Measurements from ENCODE around the gene PRDX2.

The PRDX2 gene

DNA sequence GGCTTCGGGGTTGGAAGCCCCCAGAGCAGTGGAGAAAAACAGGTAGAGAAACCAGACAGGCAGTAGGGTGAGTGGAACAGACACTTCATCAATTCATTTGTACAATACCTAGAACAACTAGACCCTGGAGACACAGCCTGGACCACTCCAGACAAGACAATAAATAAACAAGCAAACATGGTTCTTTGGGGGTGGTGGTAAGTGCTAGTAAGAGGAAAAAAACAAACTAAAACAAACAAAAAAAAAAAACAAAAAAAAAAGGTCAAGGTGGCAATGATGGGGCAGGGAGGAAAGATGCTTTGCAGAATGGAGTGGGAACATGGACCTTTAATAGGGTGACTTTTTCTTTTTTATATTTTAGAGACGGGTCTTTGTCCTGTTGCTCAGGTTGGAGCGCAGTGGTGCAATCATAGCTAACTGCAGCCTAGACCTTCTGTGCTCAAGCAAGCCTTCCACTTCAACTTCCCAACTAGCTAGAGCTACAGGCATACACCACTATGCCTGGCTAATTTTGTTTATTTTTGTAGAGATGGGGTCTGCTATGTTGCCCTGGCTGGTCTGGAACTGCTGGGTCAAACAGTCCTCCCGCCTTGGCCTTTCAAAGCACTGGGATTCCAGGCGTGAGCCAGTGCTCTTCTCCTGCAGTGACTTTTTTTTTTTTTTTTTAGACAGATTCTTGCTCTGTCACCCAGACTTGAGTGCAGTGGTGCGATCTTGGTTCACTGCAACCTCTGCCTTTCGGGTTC is 7.2 kb downstream of the PRDX2 start:
- no peak for DNase-seq (ENCODE audit: extremely low read depth, insufficient read length)
- TF ChIP-seq, protein P1, sequence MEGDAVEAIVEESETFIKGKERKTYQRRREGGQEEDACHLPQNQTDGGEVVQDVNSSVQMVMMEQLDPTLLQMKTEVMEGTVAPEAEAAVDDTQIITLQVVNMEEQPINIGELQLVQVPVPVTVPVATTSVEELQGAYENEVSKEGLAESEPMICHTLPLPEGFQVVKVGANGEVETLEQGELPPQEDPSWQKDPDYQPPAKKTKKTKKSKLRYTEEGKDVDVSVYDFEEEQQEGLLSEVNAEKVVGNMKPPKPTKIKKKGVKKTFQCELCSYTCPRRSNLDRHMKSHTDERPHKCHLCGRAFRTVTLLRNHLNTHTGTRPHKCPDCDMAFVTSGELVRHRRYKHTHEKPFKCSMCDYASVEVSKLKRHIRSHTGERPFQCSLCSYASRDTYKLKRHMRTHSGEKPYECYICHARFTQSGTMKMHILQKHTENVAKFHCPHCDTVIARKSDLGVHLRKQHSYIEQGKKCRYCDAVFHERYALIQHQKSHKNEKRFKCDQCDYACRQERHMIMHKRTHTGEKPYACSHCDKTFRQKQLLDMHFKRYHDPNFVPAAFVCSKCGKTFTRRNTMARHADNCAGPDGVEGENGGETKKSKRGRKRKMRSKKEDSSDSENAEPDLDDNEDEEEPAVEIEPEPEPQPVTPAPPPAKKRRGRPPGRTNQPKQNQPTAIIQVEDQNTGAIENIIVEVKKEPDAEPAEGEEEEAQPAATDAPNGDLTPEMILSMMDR (IDR thresholded peaks at IDR 0.05; ENCODE audit: insufficient read depth, low read length, poor library complexity, severe bottlenecking): no peak
- Histone ChIP-seq H3K27me3 (replicated peaks; ENCODE audit: control insufficient read depth, insufficient read depth, low read length) (no peaks in the 10 kb centered on the region), H3K4me3 (replicated peaks; ENCODE audit: low read depth, low read length) (peak overlapping the region; percentile 96), H3K36me3 (ENCODE audit: control insufficient read depth, insufficient read depth, low read length) (no peaks in the 10 kb centered on the region; the same call in 1 of the 2 replicates)

DNA sequence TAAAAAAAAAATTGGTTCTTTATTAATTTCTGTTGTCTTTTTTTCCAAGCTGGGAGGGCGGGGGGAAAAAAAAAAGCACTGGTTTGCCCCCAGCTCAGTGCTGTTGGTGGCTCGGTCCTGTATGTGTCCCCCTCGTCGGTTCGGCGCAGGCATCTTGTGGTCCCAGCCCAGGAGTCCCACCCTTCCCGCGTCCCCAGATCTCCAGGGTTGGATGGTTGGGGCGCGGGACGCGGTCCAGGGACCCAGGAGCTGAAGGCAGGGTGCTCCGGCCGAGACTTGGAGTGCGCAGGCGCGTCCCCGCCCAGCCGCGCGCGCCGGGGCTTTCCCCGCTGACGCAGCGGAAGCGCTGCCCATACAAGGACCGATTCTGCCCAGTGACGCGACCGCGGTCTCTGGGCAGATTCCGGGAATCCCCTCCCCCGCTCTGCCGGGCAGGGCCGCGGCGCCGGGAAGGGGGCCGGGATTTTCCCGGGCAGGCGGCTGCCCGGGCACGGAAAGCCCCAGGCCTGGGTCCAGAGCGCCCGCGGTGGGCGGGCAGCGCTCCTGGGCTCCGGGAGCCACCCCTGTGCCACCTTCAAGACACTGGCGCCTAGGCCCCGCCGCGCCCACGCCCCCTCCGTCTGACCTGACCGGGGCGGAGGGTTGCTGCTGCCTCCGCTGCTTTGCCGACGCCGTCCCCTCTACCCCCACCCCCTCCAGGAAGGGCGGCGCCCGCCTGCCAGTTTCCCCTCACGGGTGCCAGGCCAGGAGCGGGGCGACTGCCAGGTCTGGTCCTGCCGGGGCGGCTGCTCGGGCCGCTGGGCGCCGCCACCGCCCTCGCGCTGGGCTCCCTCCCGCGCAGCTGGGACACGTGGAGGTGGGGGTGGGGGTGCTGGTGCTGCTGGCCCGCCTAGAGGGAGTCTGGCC is 8.1 kb downstream of the PRDX2 start:
- Histone ChIP-seq H3K27me3 (replicated peaks; ENCODE audit: control insufficient read depth, insufficient read depth, low read length) (no peaks in the 10 kb centered on the region), H3K36me3 (ENCODE audit: control insufficient read depth, insufficient read depth, low read length) (no peaks in the 10 kb centered on the region), H3K4me3 (replicated peaks; ENCODE audit: low read depth, low read length) (peak overlapping the region; percentile 96)
- TF ChIP-seq, protein P1 (IDR thresholded peaks at IDR 0.05; ENCODE audit: insufficient read depth, low read length, poor library complexity, severe bottlenecking): no peak
- peak; percentile 98 for DNase-seq (ENCODE audit: extremely low read depth, insufficient read length)

DNA sequence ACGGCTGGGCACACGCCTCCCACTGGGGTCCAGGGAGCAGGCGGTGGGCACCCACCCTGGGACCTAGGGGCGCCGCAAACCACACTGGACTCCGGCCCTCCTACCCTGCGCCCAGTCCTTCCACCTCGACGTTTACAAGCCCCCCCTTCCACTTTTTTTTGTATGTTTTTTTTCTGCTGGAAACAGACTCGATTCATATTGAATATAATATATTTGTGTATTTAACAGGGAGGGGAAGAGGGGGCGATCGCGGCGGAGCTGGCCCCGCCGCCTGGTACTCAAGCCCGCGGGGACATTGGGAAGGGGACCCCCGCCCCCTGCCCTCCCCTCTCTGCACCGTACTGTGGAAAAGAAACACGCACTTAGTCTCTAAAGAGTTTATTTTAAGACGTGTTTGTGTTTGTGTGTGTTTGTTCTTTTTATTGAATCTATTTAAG is 8.7 kb downstream of the PRDX2 start:
- DNase-seq (ENCODE audit: extremely low read depth, insufficient read length): no peak
- peak overlapping the region; percentile 96 for H3K4me3 ChIP-seq (replicated peaks; ENCODE audit: low read depth, low read length)
- H3K36me3 ChIP-seq (ENCODE audit: control insufficient read depth, insufficient read depth, low read length): no peaks in the 10 kb centered on the region
- no peaks in the 10 kb centered on the region for H3K27me3 ChIP-seq (replicated peaks; ENCODE audit: control insufficient read depth, insufficient read depth, low read length)
- TF ChIP-seq, protein P1 (IDR thresholded peaks at IDR 0.05; ENCODE audit: insufficient read depth, low read length, poor library complexity, severe bottlenecking): no peak

DNA sequence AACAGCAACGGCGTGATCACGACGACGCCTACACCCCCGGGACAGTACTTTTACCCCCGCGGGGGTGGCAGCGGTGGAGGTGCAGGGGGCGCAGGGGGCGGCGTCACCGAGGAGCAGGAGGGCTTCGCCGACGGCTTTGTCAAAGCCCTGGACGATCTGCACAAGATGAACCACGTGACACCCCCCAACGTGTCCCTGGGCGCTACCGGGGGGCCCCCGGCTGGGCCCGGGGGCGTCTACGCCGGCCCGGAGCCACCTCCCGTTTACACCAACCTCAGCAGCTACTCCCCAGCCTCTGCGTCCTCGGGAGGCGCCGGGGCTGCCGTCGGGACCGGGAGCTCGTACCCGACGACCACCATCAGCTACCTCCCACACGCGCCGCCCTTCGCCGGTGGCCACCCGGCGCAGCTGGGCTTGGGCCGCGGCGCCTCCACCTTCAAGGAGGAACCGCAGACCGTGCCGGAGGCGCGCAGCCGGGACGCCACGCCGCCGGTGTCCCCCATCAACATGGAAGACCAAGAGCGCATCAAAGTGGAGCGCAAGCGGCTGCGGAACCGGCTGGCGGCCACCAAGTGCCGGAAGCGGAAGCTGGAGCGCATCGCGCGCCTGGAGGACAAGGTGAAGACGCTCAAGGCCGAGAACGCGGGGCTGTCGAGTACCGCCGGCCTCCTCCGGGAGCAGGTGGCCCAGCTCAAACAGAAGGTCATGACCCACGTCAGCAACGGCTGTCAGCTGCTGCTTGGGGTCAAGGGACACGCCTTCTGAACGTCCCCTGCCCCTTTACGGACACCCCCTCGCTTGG is 9.3 kb downstream of the PRDX2 start:
- TF ChIP-seq, protein P1 (IDR thresholded peaks at IDR 0.05; ENCODE audit: insufficient read depth, low read length, poor library complexity, severe bottlenecking): no peak
- H3K27me3 ChIP-seq (replicated peaks; ENCODE audit: control insufficient read depth, insufficient read depth, low read length): no peaks in the 10 kb centered on the region
- H3K36me3 ChIP-seq (ENCODE audit: control insufficient read depth, insufficient read depth, low read length): no peaks in the 10 kb centered on the region
- H3K4me3 ChIP-seq (replicated peaks; ENCODE audit: low read depth, low read length): peak overlapping the region; percentile 96
- DNase-seq (ENCODE audit: extremely low read depth, insufficient read length): peak; percentile 91

DNA sequence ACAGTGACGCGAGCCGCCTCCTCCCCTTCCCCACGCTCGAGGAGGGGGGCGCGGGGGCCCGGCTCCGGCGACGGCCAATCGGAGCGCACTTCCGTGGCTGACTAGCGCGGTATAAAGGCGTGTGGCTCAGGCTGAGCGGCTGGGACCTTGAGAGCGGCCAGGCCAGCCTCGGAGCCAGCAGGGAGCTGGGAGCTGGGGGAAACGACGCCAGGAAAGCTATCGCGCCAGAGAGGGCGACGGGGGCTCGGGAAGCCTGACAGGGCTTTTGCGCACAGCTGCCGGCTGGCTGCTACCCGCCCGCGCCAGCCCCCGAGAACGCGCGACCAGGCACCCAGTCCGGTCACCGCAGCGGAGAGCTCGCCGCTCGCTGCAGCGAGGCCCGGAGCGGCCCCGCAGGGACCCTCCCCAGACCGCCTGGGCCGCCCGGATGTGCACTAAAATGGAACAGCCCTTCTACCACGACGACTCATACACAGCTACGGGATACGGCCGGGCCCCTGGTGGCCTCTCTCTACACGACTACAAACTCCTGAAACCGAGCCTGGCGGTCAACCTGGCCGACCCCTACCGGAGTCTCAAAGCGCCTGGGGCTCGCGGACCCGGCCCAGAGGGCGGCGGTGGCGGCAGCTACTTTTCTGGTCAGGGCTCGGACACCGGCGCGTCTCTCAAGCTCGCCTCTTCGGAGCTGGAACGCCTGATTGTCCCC is 10.1 kb downstream of the PRDX2 start, which contains the start of gene JUNB:
TSS of gene JUNB (plus strand) at position 142 of the 706 bp plus-strand sequence. CDS start at position 428, 286 bp downstream.
- TF ChIP-seq, protein P1 (IDR thresholded peaks at IDR 0.05; ENCODE audit: insufficient read depth, low read length, poor library complexity, severe bottlenecking): peak; percentile 8
- H3K4me3 ChIP-seq (replicated peaks; ENCODE audit: low read depth, low read length): peak within 1 kb of the TSS; percentile 96
- H3K27me3 ChIP-seq (replicated peaks; ENCODE audit: control insufficient read depth, insufficient read depth, low read length): no peaks in the 10 kb centered on the region

More for the DNA sequence above, 10.1 kb downstream of the PRDX2 start, which contains the start of gene JUNB:
- no peaks in the 10 kb centered on the region for H3K36me3 ChIP-seq (ENCODE audit: control insufficient read depth, insufficient read depth, low read length)
- DNase-seq (ENCODE audit: extremely low read depth, insufficient read length): peak; percentile 97

Measured in GM06990 (cell line).